ENCODE data around the gene FADS2. TPM values are rescaled to one million over a fixed set of nuclear protein-coding genes. Genes with fewer than 3 reads are reported as not detected.

The FADS2 gene
- total RNA-seq, 1 experiment from 2014 or later = 36.3 TPM

DNA sequence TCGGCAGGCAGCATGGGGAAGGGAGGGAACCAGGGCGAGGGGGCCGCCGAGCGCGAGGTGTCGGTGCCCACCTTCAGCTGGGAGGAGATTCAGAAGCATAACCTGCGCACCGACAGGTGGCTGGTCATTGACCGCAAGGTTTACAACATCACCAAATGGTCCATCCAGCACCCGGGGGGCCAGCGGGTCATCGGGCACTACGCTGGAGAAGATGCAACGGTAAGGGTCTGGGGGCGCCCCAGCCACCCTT, 204 bp downstream of the FADS2 start:
- H3K36me3 Mint-ChIP-seq (ENCODE audit: insufficient read depth, unreplicated experiment) = peaks cover 6% of the 10 kb centered on the region
- no peaks in the 10 kb centered on the region for H3K36me3 ChIP-seq (ENCODE audit: control insufficient read depth, insufficient read depth, low read length)
- CTCF ChIA-PET = interaction anchor here (1.1 to 1.9 kb wide), 2 partner anchors 12 to 44 kb away, joined by 3 to 7 read pairs; partner anchors contain the start of gene FADS1
- H3K4me1 ChIP-seq = peaks cover 24% of the 10 kb centered on the region; the same call in 1 of the 2 replicates
- POLR2A ChIA-PET = interaction anchor here (1.4 kb wide), 1 partner anchor 13 kb away, joined by 4 read pairs; no protein-coding TSS in a partner anchor
- peaks cover 8% of the 10 kb centered on the region for H3K4me1 Mint-ChIP-seq (ENCODE audit: low read depth, unreplicated experiment)
- no TSS peak for BruUV-seq (replicated peaks)
- H3K9me3 ChIP-seq = no peaks in the 10 kb centered on the region
- H3K27ac Mint-ChIP-seq (ENCODE audit: unreplicated experiment) = peak overlapping the region; percentile 39
- intact Hi-C loops (cut with micrococcal nuclease; ENCODE audit: unreplicated experiment) = no loop called here
- H3K4me3 ChIP-seq (ENCODE audit: low read depth, low read length) = peak overlapping the region; percentile 64
- H3K9me3 Mint-ChIP-seq (ENCODE audit: unreplicated experiment) = no peaks in the 10 kb centered on the region
- no peak for TF ChIP-seq CTCF (IDR thresholded peaks at IDR 0.05; ENCODE audit: insufficient read depth in 1 of 2, low read depth in 1 of 2, low read length in 1 of 2, severe bottlenecking in 1 of 2, unreplicated experiment in 1 of 2)
- no peak for DNase-seq
- H3K27me3 ChIP-seq (replicated peaks; ENCODE audit: control insufficient read depth, insufficient read depth, low read length) = no peaks in the 10 kb centered on the region
- H3K27me3 Mint-ChIP-seq (ENCODE audit: insufficient read depth, unreplicated experiment) = no peaks in the 10 kb centered on the region
- H3K4me3 Mint-ChIP-seq (ENCODE audit: unreplicated experiment) = peak overlapping the region; percentile 86

DNA sequence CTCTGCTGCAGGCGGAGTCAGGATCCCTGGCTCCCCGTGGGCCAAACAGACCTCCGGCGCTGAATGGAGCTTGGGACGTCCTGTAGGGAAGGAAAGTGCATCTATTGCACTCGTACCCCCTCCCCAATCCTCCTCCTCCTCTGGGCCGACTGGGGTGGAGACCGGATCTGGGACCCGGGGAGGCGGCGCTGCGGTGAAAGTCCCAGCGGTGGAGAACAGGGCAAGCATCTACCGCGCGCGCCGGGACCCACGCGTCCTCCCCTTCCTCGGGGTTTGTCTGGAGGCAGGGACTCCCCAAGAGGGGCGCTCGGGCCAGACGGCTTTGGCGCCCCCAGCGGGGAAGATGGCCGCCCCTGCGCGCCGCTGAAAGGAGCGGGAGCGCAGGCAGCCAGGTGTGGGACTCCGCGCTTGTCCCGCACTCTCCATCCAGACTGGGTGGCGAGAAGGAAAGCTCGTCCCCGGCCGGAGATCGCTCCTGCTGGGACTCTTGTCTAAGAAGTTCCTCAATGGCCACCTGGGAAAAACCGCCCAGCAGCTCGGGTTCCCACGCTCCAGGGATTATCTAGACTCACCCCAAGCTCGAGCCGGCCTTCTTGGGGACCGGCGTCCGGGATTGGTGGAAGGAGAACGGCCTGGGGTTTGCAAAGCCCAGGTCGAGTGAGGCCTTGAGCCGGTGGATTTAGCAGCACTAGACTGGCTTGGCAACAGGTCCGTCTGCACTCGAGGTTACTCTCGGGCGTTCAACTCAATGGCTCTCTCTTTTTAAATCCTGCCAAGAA, 718 bp downstream of the FADS2 start:
- CTCF ChIA-PET = interaction anchor here (1.1 to 1.9 kb wide), 2 partner anchors 13 to 43 kb away, joined by 3 to 7 read pairs; partner anchors contain the start of gene FADS1
- POLR2A ChIA-PET = no interaction called here
- TF ChIP-seq CTCF (IDR thresholded peaks at IDR 0.05; ENCODE audit: insufficient read depth in 1 of 2, low read depth in 1 of 2, low read length in 1 of 2, severe bottlenecking in 1 of 2, unreplicated experiment in 1 of 2) = peak; percentile 61 to 77
- intact Hi-C loops (cut with micrococcal nuclease; ENCODE audit: unreplicated experiment) = no loop called here
- H3K9me3 ChIP-seq = no peaks in the 10 kb centered on the region
- H3K4me1 Mint-ChIP-seq (ENCODE audit: low read depth, unreplicated experiment) = peaks cover 8% of the 10 kb centered on the region
- peak in 1 of 2 experiments; percentile 61 for DNase-seq
- no TSS peak for BruUV-seq (replicated peaks)
- peak overlapping the region; percentile 64 for H3K4me3 ChIP-seq (ENCODE audit: low read depth, low read length)
- no peaks in the 10 kb centered on the region for H3K27me3 Mint-ChIP-seq (ENCODE audit: insufficient read depth, unreplicated experiment)
- H3K27ac Mint-ChIP-seq (ENCODE audit: unreplicated experiment) = peak overlapping the region; percentile 39
- H3K36me3 ChIP-seq (ENCODE audit: control insufficient read depth, insufficient read depth, low read length) = no peaks in the 10 kb centered on the region
- no peaks in the 10 kb centered on the region for H3K27me3 ChIP-seq (replicated peaks; ENCODE audit: control insufficient read depth, insufficient read depth, low read length)
- H3K4me1 ChIP-seq = 0 out of 2 replicates have a peak, but pooled peaks cover 19% of the 10 kb centered on the region
- H3K9me3 Mint-ChIP-seq (ENCODE audit: unreplicated experiment) = no peaks in the 10 kb centered on the region
- peaks cover 6% of the 10 kb centered on the region for H3K36me3 Mint-ChIP-seq (ENCODE audit: insufficient read depth, unreplicated experiment)
- H3K4me3 Mint-ChIP-seq (ENCODE audit: unreplicated experiment) = peak overlapping the region; percentile 86

- BruUV-seq (replicated peaks) = no TSS peak
- no peaks in the 10 kb centered on the region for H3K9me3 ChIP-seq
- peak overlapping the region; percentile 86 for H3K4me3 Mint-ChIP-seq (ENCODE audit: unreplicated experiment)
- 0 out of 2 replicates have a peak, but pooled peaks cover 19% of the 10 kb centered on the region for H3K4me1 ChIP-seq
- DNase-seq = no peak
- no peaks in the 10 kb centered on the region for H3K27me3 Mint-ChIP-seq (ENCODE audit: insufficient read depth, unreplicated experiment)
- no peak overlapping the region for H3K27ac Mint-ChIP-seq (ENCODE audit: unreplicated experiment)
- TF ChIP-seq CTCF (IDR thresholded peaks at IDR 0.05; ENCODE audit: insufficient read depth in 1 of 2, low read depth in 1 of 2, low read length in 1 of 2, severe bottlenecking in 1 of 2, unreplicated experiment in 1 of 2) = no peak
- H3K4me3 ChIP-seq (ENCODE audit: low read depth, low read length) = no peak overlapping the region
- POLR2A ChIA-PET = no interaction called here
- CTCF ChIA-PET = no interaction called here
- no peaks in the 10 kb centered on the region for H3K27me3 ChIP-seq (replicated peaks; ENCODE audit: control insufficient read depth, insufficient read depth, low read length)
- H3K36me3 Mint-ChIP-seq (ENCODE audit: insufficient read depth, unreplicated experiment) = peaks cover 6% of the 10 kb centered on the region
- H3K9me3 Mint-ChIP-seq (ENCODE audit: unreplicated experiment) = no peaks in the 10 kb centered on the region
- H3K36me3 ChIP-seq (ENCODE audit: control insufficient read depth, insufficient read depth, low read length) = no peaks in the 10 kb centered on the region
- intact Hi-C loops (cut with micrococcal nuclease; ENCODE audit: unreplicated experiment) = no loop called here
- peaks cover 8% of the 10 kb centered on the region for H3K4me1 Mint-ChIP-seq (ENCODE audit: low read depth, unreplicated experiment)
These were observed 1.7 kb downstream of the FADS2 start for GRCh38 chr11:61829806-61830205.

All from Caco-2 (cell line).